Panc1 (cell line): ENCODE data around the gene ZNF674. TPM values are rescaled to one million over a fixed set of nuclear protein-coding genes. Genes with fewer than 3 reads are reported as not detected.

ENCODE experiments used
- ATAC-seq: fragments of 200-7000 bp; cut with Tn5 transposase; 2 replicates; pipeline ENCODE4 v1.9.1; 2020; ENCODE audit warnings: mild to moderate bottlenecking, moderate library complexity
- BruUV-seq: library from RNA; stranded (reverse); fragments of 400-500 nt; replicated peaks from 2 replicates; lab custom pipeline; 2021; lab: Mats Ljungman, UMichigan
- CTCF ChIA-PET: fragments of 300-600 bp; sonication (Branson Sonifier 250); formaldehyde crosslinking; loops from one replicate; lab custom pipeline; 2022; ENCODE audit warnings: antibody characterized with exemption; lab: Charles Lee
- POLR2A ChIA-PET: fragments of 300-600 bp; sonication (Branson Sonifier 250); formaldehyde crosslinking; loops from one replicate; lab custom pipeline; 2022; ENCODE audit warnings: antibody characterized with exemption; lab: Charles Lee
- DNase-seq: peaks from one replicate; pipeline ENCODE4 v3.0.0-alpha.2; 2010; ENCODE audit warnings: low read depth, low spot score
- H3K27ac ChIP-seq: 2 replicates; pipeline ENCODE4 v1.5.1; 2011; ENCODE audit warnings: mild to moderate bottlenecking, low read length, inconsistent platforms
- H3K27me3 ChIP-seq: fragments of 200-500 bp; sonication (Bioruptor generic); 2 replicates; pipeline ENCODE4 v1.6.0; 2014; ENCODE audit warnings: low read length, inconsistent platforms; ENCODE audit not compliant: control insufficient read depth, insufficient read depth
- H3K36me3 ChIP-seq: fragments of 200-500 bp; sonication (Bioruptor generic); 2 replicates; pipeline ENCODE4 v1.5.1; 2014; ENCODE audit warnings: inconsistent platforms, mild to moderate bottlenecking, low read length, moderate library complexity; ENCODE audit not compliant: control insufficient read depth, insufficient read depth
- H3K4me1 ChIP-seq: 2 replicates; pipeline ENCODE4 v1.5.1; 2011; ENCODE audit warnings: inconsistent platforms, mild to moderate bottlenecking, low read length, moderate library complexity; ENCODE audit not compliant: control insufficient read depth, insufficient read depth
- H3K4me3 ChIP-seq, 2 experiments: 2 replicates each; pipeline ENCODE4 v1.5.1; 2011 to 2012; ENCODE audit warnings: low read depth in 2 of 2, low read length in 2 of 2, mild to moderate bottlenecking in 2 of 2, inconsistent platforms in 1 of 2, moderate library complexity in 1 of 2
- H3K9me3 ChIP-seq: fragments of 200-500 bp; sonication (Bioruptor generic); 2 replicates; pipeline ENCODE4 v1.5.1; 2014; ENCODE audit warnings: low read depth, mild to moderate bottlenecking, inconsistent platforms, low read length, moderate library complexity; ENCODE audit not compliant: control insufficient read depth, insufficient read depth
- CTCF ChIP-seq: fragments of 450-650 bp; IDR thresholded peaks from 2 replicates; pipeline ENCODE4 v1.5.1; 2017; ENCODE audit warnings: mild to moderate bottlenecking
- POLR2AphosphoS5 ChIP-seq: IDR thresholded peaks from 2 replicates; pipeline ENCODE4 v1.6.1; 2012; ENCODE audit warnings: mild to moderate bottlenecking, low read depth, low read length, moderate library complexity
- REST ChIP-seq, 2 experiments: IDR thresholded peaks; 2 replicates each; pipeline ENCODE4 v1.6.1; 2011 to 2012; ENCODE audit warnings: low read depth in 2 of 2, control low read depth in 1 of 2, low read length in 1 of 2, mild to moderate bottlenecking in 1 of 2, moderate library complexity in 1 of 2; ENCODE audit not compliant: insufficient read depth in 1 of 2
- SIN3A ChIP-seq: IDR thresholded peaks from 2 replicates; pipeline ENCODE4 v1.6.1; 2012; ENCODE audit warnings: low read depth, mild to moderate bottlenecking, low read length, moderate library complexity, borderline replicate concordance; ENCODE audit not compliant: insufficient read depth
- TCF7L2 ChIP-seq: IDR thresholded peaks from 2 replicates; pipeline ENCODE4 v1.6.1; 2011; ENCODE audit warnings: mild to moderate bottlenecking, low read depth, low read length, inconsistent platforms
- in situ Hi-C: cut with HindIII; loops from 2 replicates; pipeline ENCODE4 v1.10.0; 2016; ENCODE audit warnings: low sequenced_read_pairs, low pct_unique_long_range_greater_than_20kb
- intact Hi-C: fragments of 100-400 bp; cut with micrococcal nuclease; formaldehyde crosslinking; loops from one replicate; pipeline ENCODE4 v1.10.0; 2022; ENCODE audit not compliant: unreplicated experiment
- total RNA-seq: library from RNA; stranded (reverse); gene quantifications from one replicate; pipeline ENCODE4 v1.2.1, GENCODE V29; 2021; ENCODE audit not compliant: unreplicated experiment

The ZNF674 gene
- total RNA-seq, 1 experiment from 2014 or later = 7.2 TPM

- Histone ChIP-seq H3K9me3 (no peaks in the 10 kb centered on the region), H3K27ac (no peak overlapping the region), H3K27me3 (no peaks in the 10 kb centered on the region), H3K4me1 (peaks cover 12% of the 10 kb centered on the region), H3K4me3 (no peak overlapping the region), H3K36me3 (no peaks in the 10 kb centered on the region)
- intact Hi-C loops (no loop called here), in situ Hi-C loops (no loop called here)
- no TSS peak for BruUV-seq
- CTCF ChIA-PET = no interaction called here
- TF ChIP-seq CTCF (no peak), TCF7L2 (no peak), POLR2AphosphoS5 (no peak), SIN3A (no peak)
- ATAC-seq = no peak
- DNase-seq = no peak
- POLR2A ChIA-PET = no interaction called here
These were observed 34.0 kb upstream of the ZNF674 start for GRCh38 chrX:46579250-46579649.

GRCh38 chrX:46577221-46578005, 32.2 kb upstream of the ZNF674 start:
- Histone ChIP-seq H3K36me3 (no peaks in the 10 kb centered on the region), H3K4me1 (peaks cover 2% of the 10 kb centered on the region), H3K27me3 (no peaks in the 10 kb centered on the region), H3K9me3 (no peaks in the 10 kb centered on the region), H3K27ac (no peak overlapping the region), H3K4me3 (no peak overlapping the region)
- in situ Hi-C loops (no loop called here), intact Hi-C loops (no loop called here)
- TF ChIP-seq SIN3A (no peak), REST (IDR thresholded peaks at IDR 0.05; ENCODE audit: insufficient read depth in 1 of 2, low read depth in 2 of 2, low read length in 1 of 2) (no peak), POLR2AphosphoS5 (no peak), CTCF (no peak), TCF7L2 (no peak)
- ATAC-seq = no peak
- no TSS peak for BruUV-seq
- DNase-seq = no peak
- ChIA-PET POLR2A (no interaction called here), CTCF (no interaction called here)
